Smooth muscle cell (in vitro differentiated cells): ENCODE measurements around the gene PCNX4. TPM values are rescaled to one million over a fixed set of nuclear protein-coding genes. Genes with fewer than 3 reads are reported as not detected.

Experiments used
- DNase-seq: peaks from one replicate; lab custom pipeline; 2025; ENCODE audit not compliant: unreplicated experiment; lab: John Stamatoyannopoulos, UW
- H2AFZ ChIP-seq: fragments of 200-600 bp; sonication (generic); 2 replicates; pipeline ENCODE4 v1.6.0; 2016; ENCODE audit warnings: antibody characterized with exemption, low read depth, mild to moderate bottlenecking
- H3F3A ChIP-seq: fragments of 200-600 bp; sonication (generic); 2 replicates; pipeline ENCODE4 v1.6.0; 2017; ENCODE audit warnings: antibody characterized with exemption, low read depth
- H3K27ac ChIP-seq: fragments of 200-600 bp; sonication (generic); 2 replicates; pipeline ENCODE4 v1.5.1; 2016; ENCODE audit warnings: low read depth, mild to moderate bottlenecking
- H3K27me3 ChIP-seq: fragments of 200-600 bp; sonication (generic); 2 replicates; pipeline ENCODE4 v1.6.1; 2016; ENCODE audit warnings: low read depth, mild to moderate bottlenecking
- H3K36me3 ChIP-seq: fragments of 200-600 bp; sonication (generic); 2 replicates; pipeline ENCODE4 v1.5.1; 2016; ENCODE audit warnings: low read depth
- H3K4me1 ChIP-seq: fragments of 200-600 bp; sonication (generic); 2 replicates; pipeline ENCODE4 v1.5.1; 2016; ENCODE audit warnings: low read depth
- H3K4me2 ChIP-seq: fragments of 200-600 bp; sonication (generic); 2 replicates; pipeline ENCODE4 v1.6.0; 2016; ENCODE audit warnings: mild to moderate bottlenecking
- H3K4me3 ChIP-seq: fragments of 200-600 bp; sonication (generic); 2 replicates; pipeline ENCODE4 v1.5.1; 2016; ENCODE audit warnings: mild to moderate bottlenecking
- H3K79me2 ChIP-seq: fragments of 200-600 bp; sonication (generic); 2 replicates; pipeline ENCODE4 v1.6.0; 2016; ENCODE audit warnings: low read depth, mild to moderate bottlenecking
- H3K9ac ChIP-seq: fragments of 200-600 bp; sonication (generic); 2 replicates; pipeline ENCODE4 v1.6.0; 2016; ENCODE audit warnings: low read depth
- H3K9me3 ChIP-seq: fragments of 200-600 bp; sonication (generic); replicated peaks from 2 replicates; pipeline ENCODE4 v1.5.1; 2016; ENCODE audit warnings: low read depth
- H4K20me1 ChIP-seq: fragments of 200-600 bp; sonication (generic); 2 replicates; pipeline ENCODE4 v1.6.0; 2016; ENCODE audit warnings: low read depth
- CTCF ChIP-seq: fragments of 200-600 bp; sonication (generic); IDR thresholded peaks from 2 replicates; pipeline ENCODE4 v1.5.1; 2017; ENCODE audit warnings: borderline replicate concordance, mild to moderate bottlenecking, antibody characterized with exemption; ENCODE audit not compliant: insufficient read depth, poor library complexity, severe bottlenecking
- WGBS: methylation state at CpG from one replicate; pipeline ENCODE4 v1.1.7; 2016; ENCODE audit warnings: low lambda C conversion rate; 5-methylcytosine and 5-hydroxymethylcytosine counted together
- polyA plus RNA-seq: library from polyadenylated mRNA; unstranded; fragments of >200 nt; fragmentation: Nextera tagmentation; extraction: Ambion mirVana; gene quantifications from 2 replicates; pipeline ENCODE4 v1.2.1, GENCODE V29; 2016
- total RNA-seq: library from RNA; depleted of rRNA; stranded (reverse); fragments of >200 nt; gene quantifications from 2 replicates; pipeline ENCODE4 v1.2.3, GENCODE V29; 2014

The PCNX4 gene
- total and polyA plus RNA-seq, 2 experiments from 2014 or later: 28.2 to 93.9 TPM

- H3K4me2 ChIP-seq: no peak overlapping the region
- no peaks in the 10 kb centered on the region for H3K4me1 ChIP-seq
- no peak overlapping the region for H3K27ac ChIP-seq
- no peaks in the 10 kb centered on the region for H4K20me1 ChIP-seq
- no peak overlapping the region for H3K9ac ChIP-seq
- peaks cover under 1% of the 10 kb centered on the region for H3F3A ChIP-seq
- no peak overlapping the region for H3K4me3 ChIP-seq
- TF ChIP-seq CTCF: no peak
- no peak overlapping the region for H2AFZ ChIP-seq
- H3K27me3 ChIP-seq: no peaks in the 10 kb centered on the region
- no peaks in the 10 kb centered on the region for H3K36me3 ChIP-seq
- no peaks in the 10 kb centered on the region for H3K9me3 ChIP-seq
- H3K79me2 ChIP-seq: no peaks in the 10 kb centered on the region
- no peak for DNase-seq
These were observed 6.6 kb upstream of the PCNX4 start for GRCh38 chr14:60085085-60085484.

GRCh38 chr14:60085693-60086092 lies 6.0 kb upstream of the PCNX4 start:
- TF ChIP-seq CTCF: no peak
- no peaks in the 10 kb centered on the region for H3K36me3 ChIP-seq
- no peak overlapping the region for H3K4me2 ChIP-seq
- DNase-seq: no peak
- H3K4me1 ChIP-seq: no peaks in the 10 kb centered on the region
- H3F3A ChIP-seq: peaks cover 6% of the 10 kb centered on the region
- no peak overlapping the region for H3K4me3 ChIP-seq
- H2AFZ ChIP-seq: no peak overlapping the region
- no peaks in the 10 kb centered on the region for H3K79me2 ChIP-seq
- 88% methylated on average over 3 of the region's 3 CpGs for WGBS
- H3K27me3 ChIP-seq: no peaks in the 10 kb centered on the region
- H4K20me1 ChIP-seq: no peaks in the 10 kb centered on the region
- H3K9me3 ChIP-seq: no peaks in the 10 kb centered on the region
- no peak overlapping the region for H3K27ac ChIP-seq
- no peak overlapping the region for H3K9ac ChIP-seq

DNA sequence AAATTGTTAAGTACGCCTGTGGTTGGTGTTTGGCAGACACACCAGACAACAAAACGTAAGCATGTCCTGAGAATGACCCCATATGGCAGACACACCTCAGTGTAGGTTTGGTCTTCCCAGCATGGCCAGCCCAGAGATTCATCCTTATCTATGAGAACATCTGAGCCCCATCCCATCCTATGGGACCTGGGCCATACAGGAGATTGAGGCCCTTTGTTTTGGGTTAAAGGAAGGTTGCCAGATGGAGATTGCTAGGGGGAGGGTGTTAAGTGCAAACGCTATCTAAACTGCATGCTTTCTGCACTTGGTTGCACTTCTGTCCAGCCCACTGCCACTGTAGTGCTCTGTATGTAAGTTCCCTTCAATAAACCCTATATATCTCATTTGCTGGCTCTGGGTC lies 4.1 kb upstream of the PCNX4 start:
- WGBS: 78% methylated on average over 3 of the region's 3 CpGs

More for the DNA sequence above, 4.1 kb upstream of the PCNX4 start:
- H3K4me2 ChIP-seq: no peak overlapping the region
- H3K79me2 ChIP-seq: peaks cover 5% of the 10 kb centered on the region
- no peak overlapping the region for H3K9ac ChIP-seq
- H3K9me3 ChIP-seq: no peaks in the 10 kb centered on the region
- no peak for DNase-seq
- no peak overlapping the region for H2AFZ ChIP-seq
- no peaks in the 10 kb centered on the region for H4K20me1 ChIP-seq
- H3F3A ChIP-seq: peaks cover 10% of the 10 kb centered on the region
- no peak overlapping the region for H3K4me3 ChIP-seq
- H3K4me1 ChIP-seq: no peaks in the 10 kb centered on the region
- no peak for TF ChIP-seq CTCF
- no peak overlapping the region for H3K27ac ChIP-seq
- no peaks in the 10 kb centered on the region for H3K36me3 ChIP-seq
- H3K27me3 ChIP-seq: no peaks in the 10 kb centered on the region
